ENCODE results near the gene GIMAP6. TPM values are rescaled to one million over a fixed set of nuclear protein-coding genes. Genes with fewer than 3 reads are reported as not detected.

GIMAP6 gene
- total RNA-seq, 1 donor from 2014 or later: 69.3 TPM

DNA sequence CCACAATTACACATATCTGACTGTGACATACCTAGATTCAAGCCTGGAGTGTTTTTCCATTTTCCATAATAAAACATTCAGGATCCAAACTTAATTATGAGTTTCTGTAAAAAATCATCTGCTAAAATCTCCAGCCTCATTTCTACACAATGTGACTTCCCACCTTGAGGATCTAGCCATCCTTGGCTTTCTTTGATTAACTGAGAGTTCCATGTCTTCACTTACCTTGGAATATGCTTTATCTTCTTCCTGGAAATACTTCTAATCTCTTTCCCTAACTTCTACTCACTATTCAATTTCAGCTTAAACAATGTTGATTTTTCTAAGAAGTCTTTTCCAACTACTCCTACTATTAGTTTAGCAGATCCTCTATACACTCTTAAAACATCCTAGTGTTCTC, 36.8 kb upstream of the GIMAP6 start:
- no peak overlapping the region for H3K27ac ChIP-seq
- no peak for DNase-seq
- no peak for ATAC-seq
- TF ChIP-seq, protein P1, sequence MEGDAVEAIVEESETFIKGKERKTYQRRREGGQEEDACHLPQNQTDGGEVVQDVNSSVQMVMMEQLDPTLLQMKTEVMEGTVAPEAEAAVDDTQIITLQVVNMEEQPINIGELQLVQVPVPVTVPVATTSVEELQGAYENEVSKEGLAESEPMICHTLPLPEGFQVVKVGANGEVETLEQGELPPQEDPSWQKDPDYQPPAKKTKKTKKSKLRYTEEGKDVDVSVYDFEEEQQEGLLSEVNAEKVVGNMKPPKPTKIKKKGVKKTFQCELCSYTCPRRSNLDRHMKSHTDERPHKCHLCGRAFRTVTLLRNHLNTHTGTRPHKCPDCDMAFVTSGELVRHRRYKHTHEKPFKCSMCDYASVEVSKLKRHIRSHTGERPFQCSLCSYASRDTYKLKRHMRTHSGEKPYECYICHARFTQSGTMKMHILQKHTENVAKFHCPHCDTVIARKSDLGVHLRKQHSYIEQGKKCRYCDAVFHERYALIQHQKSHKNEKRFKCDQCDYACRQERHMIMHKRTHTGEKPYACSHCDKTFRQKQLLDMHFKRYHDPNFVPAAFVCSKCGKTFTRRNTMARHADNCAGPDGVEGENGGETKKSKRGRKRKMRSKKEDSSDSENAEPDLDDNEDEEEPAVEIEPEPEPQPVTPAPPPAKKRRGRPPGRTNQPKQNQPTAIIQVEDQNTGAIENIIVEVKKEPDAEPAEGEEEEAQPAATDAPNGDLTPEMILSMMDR (IDR thresholded peaks at IDR 0.05): no peak
- no peaks in the 10 kb centered on the region for H3K27me3 ChIP-seq (ENCODE audit: low read depth)
- peaks cover 10% of the 10 kb centered on the region for H3K4me1 ChIP-seq
- H3K9me3 ChIP-seq: no peaks in the 10 kb centered on the region
- intact Hi-C loops (cut with DNase I): no loop called here
- no peak overlapping the region for H3K4me3 ChIP-seq
- H3K36me3 ChIP-seq: no peaks in the 10 kb centered on the region

DNA sequence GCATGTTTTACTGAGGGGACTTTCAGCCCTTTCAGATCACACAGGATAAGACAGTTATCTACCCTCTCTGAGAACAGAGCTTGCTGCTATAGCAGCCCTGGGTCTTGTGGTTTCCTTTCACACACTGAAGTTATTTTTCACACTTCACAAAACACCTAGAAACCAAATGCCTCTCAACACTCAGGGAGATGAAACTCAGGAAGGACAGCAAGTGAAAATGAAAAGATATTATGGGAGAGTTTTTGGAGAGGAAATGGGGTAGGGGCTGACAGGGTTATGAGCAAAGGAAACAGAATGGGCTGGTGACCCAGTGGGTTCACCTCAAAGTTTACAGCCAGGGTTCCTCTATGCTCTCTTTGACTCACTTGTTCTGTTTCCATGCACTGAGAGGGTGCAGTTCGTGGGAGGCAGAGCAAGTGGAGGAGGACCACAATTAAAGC, 36.3 kb upstream of the GIMAP6 start:
- H3K4me3 ChIP-seq: no peak overlapping the region
- H3K27ac ChIP-seq: no peak overlapping the region
- TF ChIP-seq, protein P1 (IDR thresholded peaks at IDR 0.05): no peak
- H3K36me3 ChIP-seq: no peaks in the 10 kb centered on the region
- intact Hi-C loops (cut with DNase I): no loop called here
- no peak for DNase-seq
- peak; percentile 43 to 60 for ATAC-seq
- H3K27me3 ChIP-seq (ENCODE audit: low read depth): no peaks in the 10 kb centered on the region
- peaks cover 10% of the 10 kb centered on the region for H3K4me1 ChIP-seq
- no peaks in the 10 kb centered on the region for H3K9me3 ChIP-seq

DNA sequence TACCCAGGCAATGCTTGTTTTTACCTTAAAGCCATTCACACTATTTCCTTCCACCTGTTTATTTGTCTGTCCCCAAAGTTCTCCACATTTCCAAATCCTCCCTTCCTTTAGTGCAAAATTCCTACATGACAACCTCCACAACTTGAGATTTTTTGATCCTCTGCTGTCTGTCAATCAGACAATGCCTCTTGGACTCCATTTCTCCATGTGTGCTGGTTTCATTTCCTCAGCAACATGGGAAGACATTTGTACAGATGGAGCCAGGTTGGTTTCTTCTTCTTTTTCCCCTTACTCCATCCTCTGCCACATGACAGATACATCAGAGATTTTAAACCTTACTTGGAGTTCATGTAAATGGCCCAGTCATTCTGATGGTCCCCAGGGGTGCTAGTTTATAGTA, 34.2 kb upstream of the GIMAP6 start:
- Histone ChIP-seq H3K9me3 (no peaks in the 10 kb centered on the region), H3K27me3 (ENCODE audit: low read depth) (no peaks in the 10 kb centered on the region), H3K36me3 (no peaks in the 10 kb centered on the region), H3K27ac (peak overlapping the region; percentile 63), H3K4me1 (peaks cover 10% of the 10 kb centered on the region), H3K4me3 (no peak overlapping the region)
- no peak for ATAC-seq
- no peak for DNase-seq
- TF ChIP-seq, protein P1 (IDR thresholded peaks at IDR 0.05): no peak
- intact Hi-C loops (cut with DNase I): no loop called here

DNA sequence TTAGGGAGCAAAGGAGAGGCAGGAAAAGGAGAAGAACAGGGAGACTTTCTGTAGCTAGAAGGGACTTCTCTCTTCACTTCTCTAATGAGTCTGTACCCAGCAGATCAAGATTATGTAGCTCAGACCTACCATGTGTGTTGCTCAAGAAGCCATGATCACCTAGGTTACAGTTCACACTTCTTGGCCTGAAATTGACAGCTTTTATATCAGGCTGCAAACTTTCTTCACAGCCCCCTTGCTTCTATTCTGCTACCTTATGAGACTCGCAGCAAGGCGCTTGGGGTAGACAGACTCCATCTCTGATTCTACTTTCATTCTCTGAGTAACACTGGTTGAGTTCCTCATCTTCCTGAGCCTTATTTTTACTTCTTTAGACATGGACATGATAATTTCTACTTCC, 33.7 kb upstream of the GIMAP6 start:
- peaks cover 10% of the 10 kb centered on the region for H3K4me1 ChIP-seq
- no peaks in the 10 kb centered on the region for H3K27me3 ChIP-seq (ENCODE audit: low read depth)
- H3K4me3 ChIP-seq: no peak overlapping the region
- TF ChIP-seq, protein P1 (IDR thresholded peaks at IDR 0.05): no peak
- DNase-seq: no peak
- H3K9me3 ChIP-seq: no peaks in the 10 kb centered on the region
- ATAC-seq: peak; percentile 46 to 59
- H3K36me3 ChIP-seq: no peaks in the 10 kb centered on the region
- H3K27ac ChIP-seq: peak overlapping the region; percentile 63
- intact Hi-C loops (cut with DNase I): no loop called here

DNA sequence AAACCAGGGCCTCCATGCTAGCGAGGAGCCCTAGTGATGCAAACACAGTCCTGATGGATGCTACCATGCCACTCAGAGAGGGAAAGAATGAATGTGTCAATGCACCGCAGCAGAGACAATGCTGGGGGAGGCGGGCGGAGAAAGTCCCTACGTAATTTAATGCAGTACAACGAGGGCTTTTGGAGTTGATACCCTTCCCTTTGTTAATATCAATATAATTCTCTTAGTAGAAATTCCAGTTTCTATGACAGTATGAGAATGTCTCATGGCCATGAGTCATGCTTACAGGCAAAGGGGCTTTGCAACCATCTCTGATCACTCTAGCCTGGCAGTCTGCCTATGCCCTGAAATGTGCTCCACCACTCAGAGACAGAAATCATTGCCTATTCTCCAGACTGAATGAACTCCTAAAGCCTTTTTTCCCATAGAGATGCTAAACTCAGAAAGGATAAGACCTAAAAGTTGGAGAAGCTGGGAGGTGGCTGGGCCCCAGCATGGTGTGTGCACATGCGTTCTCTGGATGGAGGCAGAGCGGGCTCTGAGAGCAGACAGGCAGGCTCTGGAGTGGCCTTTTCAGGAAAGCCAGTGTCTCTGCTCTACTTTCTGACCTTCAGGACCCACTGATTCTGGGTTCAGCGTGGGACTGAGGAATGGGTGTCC, 33.0 kb upstream of the GIMAP6 start:
- H3K27ac ChIP-seq: peak overlapping the region; percentile 63
- intact Hi-C loops (cut with DNase I): no loop called here
- no peak overlapping the region for H3K4me3 ChIP-seq
- TF ChIP-seq, protein P1 (IDR thresholded peaks at IDR 0.05): no peak
- no peaks in the 10 kb centered on the region for H3K9me3 ChIP-seq
- H3K4me1 ChIP-seq: peaks cover 10% of the 10 kb centered on the region
- ATAC-seq (no peak), DNase-seq (no peak)
- no peaks in the 10 kb centered on the region for H3K27me3 ChIP-seq (ENCODE audit: low read depth)
- H3K36me3 ChIP-seq: no peaks in the 10 kb centered on the region

Data from lower lobe of right lung (tissue), 2 donors.